Fibroblast of skin of left biceps (primary cell): Measurements from ENCODE around the gene DDX31.

Experiments
- DNase-seq, 2 experiments: peaks; one replicate each; pipeline ENCODE4 v3.0.0-alpha.2; 2013; ENCODE audit warnings: low read depth in 2 of 2

The DDX31 gene

GRCh38 chr9:132547436-132547835 lies 122.3 kb downstream of the DDX31 start:
- no peak for DNase-seq

GRCh38 chr9:132547052-132547431 lies 122.7 kb downstream of the DDX31 start:
- no peak for DNase-seq

GRCh38 chr9:132546148-132547051 lies 123.4 kb downstream of the DDX31 start:
- DNase-seq: peak; percentile 2 to 5

GRCh38 chr9:132545578-132545977 lies 124.2 kb downstream of the DDX31 start:
- DNase-seq: no peak

- no peak for DNase-seq
These were observed 125.8 kb downstream of the DDX31 start for GRCh38 chr9:132543960-132544359.

- DNase-seq: no peak
These were observed 126.5 kb downstream of the DDX31 start for GRCh38 chr9:132543251-132543650.
